Neuron (in vitro differentiated cells): ENCODE data around the gene PSD4.

ENCODE experiments used
- H2AFZ ChIP-seq: one replicate; pipeline ENCODE4 v1.6.1; 2013; ENCODE audit warnings: low read depth, mild to moderate bottlenecking, inconsistent platforms, low read length, moderate library complexity
- H3K27me3 ChIP-seq: one replicate; pipeline ENCODE4 v1.6.1; 2013; ENCODE audit warnings: low read length; ENCODE audit not compliant: insufficient read depth
- H3K36me3 ChIP-seq: one replicate; pipeline ENCODE4 v1.6.1; 2013; ENCODE audit warnings: low read length; ENCODE audit not compliant: insufficient read depth
- H3K4me1 ChIP-seq: one replicate; pipeline ENCODE4 v1.6.1; 2013; ENCODE audit warnings: low read length; ENCODE audit not compliant: insufficient read depth
- H3K4me3 ChIP-seq: 2 replicates; pipeline ENCODE4 v1.5.1; 2013; ENCODE audit warnings: mild to moderate bottlenecking, low read length, moderate library complexity
- H3K9me3 ChIP-seq: one replicate; pipeline ENCODE4 v1.6.1; 2013; ENCODE audit warnings: low read length

The PSD4 gene

DNA sequence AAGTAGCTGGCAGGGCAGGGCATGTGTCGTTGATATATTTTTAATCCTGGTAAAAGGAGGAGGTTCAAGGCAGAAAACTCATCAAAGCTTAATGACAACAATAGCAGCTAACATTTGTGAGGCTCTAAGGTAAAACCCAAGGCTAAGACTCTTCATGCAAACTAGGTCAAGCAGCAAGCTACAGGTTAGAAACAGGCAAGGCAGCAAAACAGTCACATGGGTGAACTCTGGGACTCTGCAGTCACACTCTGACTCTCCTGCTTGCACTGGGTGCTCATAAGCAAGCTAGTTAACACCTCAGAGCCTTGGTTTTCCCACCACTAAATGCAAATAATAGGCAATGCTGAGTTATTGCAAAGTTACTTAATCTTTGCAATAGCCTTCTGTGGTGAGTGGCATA lies 38.5 kb upstream of the PSD4 start:
- no peak overlapping the region for H3K4me3 ChIP-seq
- H3K27me3 ChIP-seq = peaks cover 5% of the 10 kb centered on the region
- H3K9me3 ChIP-seq = no peaks in the 10 kb centered on the region
- no peaks in the 10 kb centered on the region for H3K4me1 ChIP-seq
- no peak overlapping the region for H2AFZ ChIP-seq
- H3K36me3 ChIP-seq = no peaks in the 10 kb centered on the region

DNA sequence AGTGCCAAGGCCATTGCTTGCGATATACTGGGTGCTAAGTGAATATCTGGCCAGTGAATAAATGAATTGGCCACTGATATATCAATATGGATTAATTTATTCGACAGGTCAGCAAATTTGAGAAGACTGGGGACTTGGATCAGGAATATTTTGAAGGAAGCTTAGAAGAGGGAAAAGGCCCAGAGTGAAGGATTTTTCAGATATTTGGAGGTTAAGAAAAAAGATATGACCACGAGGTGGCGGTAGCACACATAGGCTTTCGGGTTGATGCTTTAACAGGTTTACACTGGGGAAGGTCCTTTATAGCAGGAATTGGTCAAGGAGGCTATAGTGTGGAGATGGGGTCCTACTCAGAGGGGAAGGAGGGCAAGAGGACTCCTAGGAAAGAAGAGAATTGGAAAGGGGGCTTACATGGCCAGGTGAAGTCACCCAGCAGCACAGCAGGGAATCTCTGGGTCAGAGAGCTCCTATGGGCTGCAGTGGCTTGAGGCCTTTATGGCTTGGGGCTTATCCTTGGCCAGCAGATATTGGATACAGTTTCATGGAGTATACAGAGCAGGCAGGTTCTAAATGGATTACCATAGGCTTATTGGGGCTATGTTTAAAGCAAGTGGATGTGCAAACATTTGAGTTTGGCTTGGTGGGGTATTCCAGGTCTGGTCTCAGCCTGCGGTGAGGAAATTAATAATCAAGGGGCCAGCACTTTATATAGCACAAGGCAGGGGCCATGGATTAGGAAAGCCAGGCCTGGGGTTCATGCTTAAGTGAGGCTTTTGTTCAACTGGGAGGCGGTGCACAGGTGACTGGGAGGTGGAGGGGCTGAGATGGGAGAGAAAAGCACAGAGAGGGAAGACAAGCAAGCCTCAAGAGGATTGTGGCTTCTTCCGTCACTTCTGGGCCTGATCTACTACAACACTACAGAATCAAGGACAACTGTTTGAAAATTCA lies 36.7 kb upstream of the PSD4 start:
- Histone ChIP-seq H3K9me3 (no peaks in the 10 kb centered on the region), H3K4me1 (no peaks in the 10 kb centered on the region), H3K4me3 (no peak overlapping the region), H3K27me3 (peaks cover 2% of the 10 kb centered on the region), H2AFZ (no peak overlapping the region), H3K36me3 (no peaks in the 10 kb centered on the region)

DNA sequence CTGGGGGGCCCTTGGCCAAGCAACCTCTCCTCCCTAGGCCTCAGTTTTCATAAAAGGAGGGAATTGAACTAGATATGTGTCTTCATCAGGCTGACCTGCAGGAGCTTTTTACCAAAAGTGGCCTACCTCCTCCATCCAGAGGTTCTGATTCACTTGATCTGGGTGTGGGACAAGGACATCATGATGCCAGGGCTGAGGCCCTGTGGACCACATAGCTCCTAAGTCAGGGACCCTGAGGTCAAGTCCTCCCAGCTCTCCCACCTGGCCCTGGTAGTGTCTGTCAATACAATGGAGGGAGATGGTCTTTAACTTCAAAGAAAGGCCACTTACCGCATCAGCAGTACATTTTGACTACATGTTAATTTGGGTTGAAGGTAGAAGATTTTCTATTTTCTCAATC lies 35.9 kb upstream of the PSD4 start:
- no peak overlapping the region for H2AFZ ChIP-seq
- peaks cover 2% of the 10 kb centered on the region for H3K27me3 ChIP-seq
- no peak overlapping the region for H3K4me3 ChIP-seq
- H3K4me1 ChIP-seq = no peaks in the 10 kb centered on the region
- no peaks in the 10 kb centered on the region for H3K9me3 ChIP-seq
- H3K36me3 ChIP-seq = no peaks in the 10 kb centered on the region

DNA sequence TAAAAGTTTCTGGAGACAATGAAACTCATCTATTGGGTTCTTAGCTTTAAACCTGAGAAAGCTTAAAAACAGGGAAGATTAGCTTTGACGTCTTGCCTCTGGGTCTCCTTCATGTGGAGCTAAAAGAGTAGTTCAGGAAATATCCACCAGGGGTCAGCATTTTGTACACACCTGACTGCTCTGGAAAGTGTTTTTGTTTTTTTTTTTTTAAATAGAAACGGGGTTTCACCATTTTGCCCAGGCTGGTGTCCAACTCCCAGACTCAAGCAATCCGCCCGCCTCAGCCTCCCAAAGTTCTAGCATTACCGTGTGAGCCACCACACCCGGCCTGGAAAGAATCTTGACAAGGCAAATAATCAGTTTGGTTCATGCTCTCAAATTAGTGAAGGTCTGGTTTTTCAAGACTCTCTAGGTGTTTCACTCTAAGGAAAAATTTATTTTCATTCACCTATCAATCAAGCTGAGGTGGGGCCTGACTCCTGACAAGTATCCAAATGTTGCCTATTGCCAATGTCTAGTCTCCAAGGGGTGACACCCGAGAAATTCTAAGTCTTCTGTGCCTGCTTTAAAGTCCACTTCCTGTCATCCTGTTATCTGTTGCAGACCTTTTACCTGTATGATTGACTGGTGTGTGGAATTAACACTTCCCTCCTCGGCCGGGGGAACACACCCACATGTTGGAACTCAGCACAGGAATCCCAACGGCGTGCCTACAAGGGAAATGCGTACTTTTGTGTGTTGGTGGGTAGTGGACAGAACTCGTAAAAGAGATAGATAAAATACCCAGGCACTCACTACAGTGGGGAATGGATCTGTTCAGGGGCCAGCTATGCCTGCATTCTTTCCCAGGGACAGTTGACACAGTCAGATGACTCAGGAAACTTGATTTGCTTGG lies 35.1 kb upstream of the PSD4 start:
- Histone ChIP-seq H3K36me3 (no peaks in the 10 kb centered on the region), H2AFZ (no peak overlapping the region), H3K4me1 (no peaks in the 10 kb centered on the region), H3K9me3 (no peaks in the 10 kb centered on the region), H3K27me3 (peaks cover 2% of the 10 kb centered on the region), H3K4me3 (no peak overlapping the region)

- H3K27me3 ChIP-seq = no peaks in the 10 kb centered on the region
- H2AFZ ChIP-seq = no peak overlapping the region
- no peaks in the 10 kb centered on the region for H3K4me1 ChIP-seq
- no peak overlapping the region for H3K4me3 ChIP-seq
- no peaks in the 10 kb centered on the region for H3K36me3 ChIP-seq
- no peaks in the 10 kb centered on the region for H3K9me3 ChIP-seq
Observed at GRCh38 chr2:113141451-113141850, 32.3 kb upstream of the PSD4 start.

DNA sequence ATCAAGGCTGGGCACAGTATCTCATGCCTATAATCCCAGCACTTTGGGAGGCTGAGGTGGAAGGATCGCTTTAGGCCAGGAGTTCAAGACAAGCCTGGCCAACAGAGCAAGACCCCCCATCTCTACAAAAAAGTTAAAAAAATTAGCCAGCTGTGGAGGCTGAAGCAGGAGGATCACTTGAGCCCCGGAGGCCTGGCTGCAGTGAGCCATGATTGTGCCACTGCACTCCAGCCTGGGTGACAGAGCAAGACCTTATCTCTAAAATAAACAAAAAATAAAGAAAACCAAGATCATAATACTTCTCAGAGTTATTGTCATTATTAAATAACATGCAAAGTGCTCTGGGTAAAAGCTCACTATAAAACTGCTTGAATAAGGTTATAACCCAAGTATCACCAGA lies 31.5 kb upstream of the PSD4 start:
- Histone ChIP-seq H3K36me3 (no peaks in the 10 kb centered on the region), H2AFZ (no peak overlapping the region), H3K9me3 (no peaks in the 10 kb centered on the region), H3K4me3 (no peak overlapping the region), H3K4me1 (no peaks in the 10 kb centered on the region), H3K27me3 (no peaks in the 10 kb centered on the region)

DNA sequence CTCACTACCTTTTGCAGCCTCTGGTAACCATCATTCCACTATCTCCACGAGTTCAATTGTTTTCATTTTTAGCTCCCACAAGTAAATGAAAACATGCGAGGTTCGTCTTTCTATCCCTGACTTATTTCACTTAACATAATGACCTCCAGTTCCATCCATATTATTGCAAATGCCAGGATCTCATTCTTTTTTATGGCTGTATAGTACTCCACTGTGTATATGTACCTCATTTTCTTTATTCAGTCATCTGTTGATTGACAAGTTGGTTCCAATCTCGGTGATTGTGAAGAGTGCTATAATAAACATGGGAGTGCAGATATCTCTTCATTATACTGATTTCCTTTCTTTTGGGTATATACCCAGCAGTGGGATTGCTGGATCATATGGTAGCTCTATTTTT lies 29.5 kb upstream of the PSD4 start:
- Histone ChIP-seq H2AFZ (no peak overlapping the region), H3K9me3 (no peaks in the 10 kb centered on the region), H3K27me3 (no peaks in the 10 kb centered on the region), H3K4me3 (no peak overlapping the region), H3K4me1 (no peaks in the 10 kb centered on the region), H3K36me3 (no peaks in the 10 kb centered on the region)

- Histone ChIP-seq H3K4me1 (no peaks in the 10 kb centered on the region), H2AFZ (no peak overlapping the region), H3K9me3 (no peaks in the 10 kb centered on the region), H3K27me3 (no peaks in the 10 kb centered on the region), H3K4me3 (no peak overlapping the region), H3K36me3 (no peaks in the 10 kb centered on the region)
Observed at GRCh38 chr2:113148606-113149552, 24.9 kb upstream of the PSD4 start.

GRCh38 chr2:113149553-113150257 lies 24.1 kb upstream of the PSD4 start:
- Histone ChIP-seq H3K27me3 (peaks cover under 1% of the 10 kb centered on the region), H2AFZ (no peak overlapping the region), H3K9me3 (no peaks in the 10 kb centered on the region), H3K4me3 (no peak overlapping the region), H3K4me1 (no peaks in the 10 kb centered on the region), H3K36me3 (no peaks in the 10 kb centered on the region)

DNA sequence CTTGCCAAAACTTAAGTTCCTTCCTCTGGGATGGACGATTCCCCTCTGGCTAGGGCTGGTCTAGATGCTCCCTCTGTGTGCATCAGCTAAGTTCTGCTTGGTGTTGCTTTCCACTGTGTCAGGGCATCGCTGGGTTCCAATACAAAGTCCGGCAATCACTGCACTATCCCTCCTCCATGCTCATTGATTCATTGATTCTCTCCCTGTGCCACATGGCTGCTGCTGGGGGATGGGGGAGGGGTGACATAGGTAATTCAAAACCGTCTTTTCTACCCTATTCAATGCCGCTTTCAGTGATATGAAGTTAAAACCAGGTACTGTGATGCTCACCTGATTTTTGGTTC lies 23.5 kb upstream of the PSD4 start:
- Histone ChIP-seq H3K4me3 (no peak overlapping the region), H3K27me3 (peaks cover 5% of the 10 kb centered on the region), H3K9me3 (no peaks in the 10 kb centered on the region), H2AFZ (no peak overlapping the region), H3K4me1 (no peaks in the 10 kb centered on the region), H3K36me3 (no peaks in the 10 kb centered on the region)

GRCh38 chr2:113155331-113155730 lies 18.4 kb upstream of the PSD4 start:
- Histone ChIP-seq H3K4me1 (no peaks in the 10 kb centered on the region), H3K36me3 (no peaks in the 10 kb centered on the region), H3K4me3 (no peak overlapping the region), H3K27me3 (peaks cover 40% of the 10 kb centered on the region), H3K9me3 (no peaks in the 10 kb centered on the region), H2AFZ (no peak overlapping the region)
